ENCODE measurements around the gene ACTN1.

ACTN1 gene

GRCh38 chr14:68843471-68844209, 135.5 kb downstream of the ACTN1 start (continued):
- TF ChIP-seq KLF17 (tag by site-specific recombination; IDR thresholded peaks at IDR 0.05): 0 out of 2 replicates have a peak, but pooled peaks have one; percentile 30
- no peak for TF ChIP-seq ZNF585B (tag by site-specific recombination; IDR thresholded peaks at IDR 0.05)
- TF ChIP-seq ZNF571 (tag by site-specific recombination; IDR thresholded peaks at IDR 0.05): no peak
- no peak for TF ChIP-seq ZNF366 (tag by site-specific recombination; conservative IDR thresholded peaks at IDR 0.05)
- no peak for TF ChIP-seq ZBTB21 (tag by site-specific recombination; IDR thresholded peaks at IDR 0.05)
- peak; percentile 92 for TF ChIP-seq ZNF341 (tag by site-specific recombination; IDR thresholded peaks at IDR 0.05; ENCODE audit: low read depth)
- no peak for TF ChIP-seq ZBTB20 (tag by site-specific recombination; IDR thresholded peaks at IDR 0.05)
- no peak for TF ChIP-seq ZNF16 (tag by site-specific recombination; IDR thresholded peaks at IDR 0.05; ENCODE audit: low read depth)
- TF ChIP-seq ZNF629 (tag by site-specific recombination; IDR thresholded peaks at IDR 0.05): no peak
- peak; percentile 20; the same call in 1 of the 2 replicates for TF ChIP-seq ZBTB17 (tag by site-specific recombination; IDR thresholded peaks at IDR 0.05)
- no peak for TF ChIP-seq ZNF24 (tag by site-specific recombination; IDR thresholded peaks at IDR 0.05)
- TF ChIP-seq ZNF391 (tag by site-specific recombination; IDR thresholded peaks at IDR 0.05; ENCODE audit: borderline replicate concordance, low read depth): no peak
- no peak for TF ChIP-seq HOXA7 (CRISPR knock-in tag; IDR thresholded peaks at IDR 0.05; ENCODE audit: borderline replicate concordance)
- no peak for TF ChIP-seq ZSCAN4 (tag by site-specific recombination; IDR thresholded peaks at IDR 0.05)
- no peak for TF ChIP-seq ZNF112 (tag by site-specific recombination; IDR thresholded peaks at IDR 0.05)
- TF ChIP-seq ZNF645 (tag by site-specific recombination; IDR thresholded peaks at IDR 0.05): no peak
- no peak for TF ChIP-seq PRDM2 (tag by site-specific recombination; IDR thresholded peaks at IDR 0.05; ENCODE audit: borderline replicate concordance)
- 0 out of 2 replicates have a peak, but pooled peaks have one; percentile 44 for TF ChIP-seq ZNF600 (tag by site-specific recombination; IDR thresholded peaks at IDR 0.05)
- peak; percentile 80 for TF ChIP-seq ZNF654 (tag by site-specific recombination; IDR thresholded peaks at IDR 0.05; ENCODE audit: low read depth)
- TF ChIP-seq ZNF221 (tag by site-specific recombination; IDR thresholded peaks at IDR 0.05; ENCODE audit: borderline replicate concordance): no peak
- TF ChIP-seq ZIC2 (tag by site-specific recombination; IDR thresholded peaks at IDR 0.05): no peak
